ENCODE results near the gene CLNK. TPM values are rescaled to one million over a fixed set of nuclear protein-coding genes. Genes with fewer than 3 reads are reported as not detected.

The CLNK gene
- total RNA-seq, 4 donors from 2014 or later = 0.19 TPM; not detected in 3

DNA sequence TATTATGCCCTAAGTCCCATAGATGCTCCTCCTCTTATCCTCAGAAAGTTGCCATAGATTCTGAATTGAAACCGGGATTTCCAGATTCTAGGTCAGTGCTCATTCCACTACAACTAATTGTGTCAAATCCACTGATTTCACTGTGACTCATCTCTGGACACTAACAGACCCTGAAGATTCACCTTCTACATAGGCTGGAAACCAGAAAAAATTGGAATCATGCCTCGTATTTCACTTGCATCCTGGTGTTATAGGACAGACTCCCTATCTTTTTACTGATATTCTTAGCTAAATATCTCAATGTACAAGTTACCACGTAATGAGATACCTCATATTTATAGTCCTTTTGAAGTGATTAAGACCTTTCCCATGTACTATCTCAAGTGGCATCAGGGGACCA lies 36.7 kb downstream of the CLNK start:
- Histone ChIP-seq H3K27ac (no peak overlapping the region), H3K9me3 (no peaks in the 10 kb centered on the region), H3K27me3 (no peaks in the 10 kb centered on the region), H3K36me3 (no peaks in the 10 kb centered on the region), H3K4me1 (no peaks in the 10 kb centered on the region), H3K4me3 (no peak overlapping the region)
- WGBS, 2 donors = 77 to 83% methylated on average over 3 of the region's 3 CpGs
- intact Hi-C loops (cut with DNase I) = no loop called here
- DNase-seq = no peak
- TF ChIP-seq, protein P1, sequence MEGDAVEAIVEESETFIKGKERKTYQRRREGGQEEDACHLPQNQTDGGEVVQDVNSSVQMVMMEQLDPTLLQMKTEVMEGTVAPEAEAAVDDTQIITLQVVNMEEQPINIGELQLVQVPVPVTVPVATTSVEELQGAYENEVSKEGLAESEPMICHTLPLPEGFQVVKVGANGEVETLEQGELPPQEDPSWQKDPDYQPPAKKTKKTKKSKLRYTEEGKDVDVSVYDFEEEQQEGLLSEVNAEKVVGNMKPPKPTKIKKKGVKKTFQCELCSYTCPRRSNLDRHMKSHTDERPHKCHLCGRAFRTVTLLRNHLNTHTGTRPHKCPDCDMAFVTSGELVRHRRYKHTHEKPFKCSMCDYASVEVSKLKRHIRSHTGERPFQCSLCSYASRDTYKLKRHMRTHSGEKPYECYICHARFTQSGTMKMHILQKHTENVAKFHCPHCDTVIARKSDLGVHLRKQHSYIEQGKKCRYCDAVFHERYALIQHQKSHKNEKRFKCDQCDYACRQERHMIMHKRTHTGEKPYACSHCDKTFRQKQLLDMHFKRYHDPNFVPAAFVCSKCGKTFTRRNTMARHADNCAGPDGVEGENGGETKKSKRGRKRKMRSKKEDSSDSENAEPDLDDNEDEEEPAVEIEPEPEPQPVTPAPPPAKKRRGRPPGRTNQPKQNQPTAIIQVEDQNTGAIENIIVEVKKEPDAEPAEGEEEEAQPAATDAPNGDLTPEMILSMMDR (IDR thresholded peaks at IDR 0.05) = no peak
- TF ChIP-seq POLR2A (IDR thresholded peaks at IDR 0.05) = no peak

DNA sequence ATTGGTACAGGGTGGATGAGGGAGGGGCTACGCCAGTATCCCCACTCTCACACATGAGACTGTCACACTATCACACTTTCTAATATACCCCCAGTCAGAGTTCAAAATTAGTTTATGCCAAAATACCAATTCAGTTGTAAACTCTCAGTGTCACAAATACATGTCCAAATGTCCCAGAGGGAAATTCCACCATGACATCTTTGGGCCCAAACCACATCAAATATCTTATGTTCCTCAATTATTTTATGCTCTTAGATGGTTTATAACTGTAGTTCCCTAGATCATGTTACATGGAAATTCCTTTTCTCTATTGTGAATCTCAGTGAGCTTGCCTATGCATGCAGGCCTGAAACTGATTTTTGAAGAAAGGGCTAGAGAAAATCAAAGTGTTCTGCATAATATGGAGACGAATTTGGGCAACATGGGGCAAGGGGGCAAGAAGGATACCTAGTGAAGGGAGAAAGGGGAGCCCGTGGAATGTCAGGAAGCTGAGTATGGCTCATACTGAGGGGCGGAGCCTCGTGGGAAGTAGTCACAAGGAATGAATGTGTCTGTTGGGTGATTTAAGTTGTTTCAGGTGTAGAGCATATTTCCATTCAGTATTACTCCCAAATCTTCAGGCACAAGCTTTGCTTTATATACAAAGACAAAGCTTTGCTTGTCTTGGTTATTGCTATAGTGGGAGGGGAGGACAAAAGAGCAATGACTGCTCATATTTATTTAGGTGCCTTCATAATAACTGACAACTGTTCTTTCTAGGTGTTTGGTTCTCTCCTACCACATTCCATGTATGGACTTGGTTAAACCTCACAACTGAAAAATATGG lies 40.8 kb downstream of the CLNK start:
- WGBS, 2 donors = 45 to 49% methylated on average over 5 of the region's 5 CpGs
- DNase-seq = no peak
- Histone ChIP-seq H3K27me3 (no peaks in the 10 kb centered on the region), H3K4me3 (no peak overlapping the region), H3K4me1 (no peaks in the 10 kb centered on the region), H3K27ac (no peak overlapping the region), H3K9me3 (no peaks in the 10 kb centered on the region), H3K36me3 (no peaks in the 10 kb centered on the region)
- TF ChIP-seq POLR2A (IDR thresholded peaks at IDR 0.05) = no peak
- TF ChIP-seq, protein P1 (IDR thresholded peaks at IDR 0.05) = no peak
- intact Hi-C loops (cut with DNase I) = no loop called here

DNA sequence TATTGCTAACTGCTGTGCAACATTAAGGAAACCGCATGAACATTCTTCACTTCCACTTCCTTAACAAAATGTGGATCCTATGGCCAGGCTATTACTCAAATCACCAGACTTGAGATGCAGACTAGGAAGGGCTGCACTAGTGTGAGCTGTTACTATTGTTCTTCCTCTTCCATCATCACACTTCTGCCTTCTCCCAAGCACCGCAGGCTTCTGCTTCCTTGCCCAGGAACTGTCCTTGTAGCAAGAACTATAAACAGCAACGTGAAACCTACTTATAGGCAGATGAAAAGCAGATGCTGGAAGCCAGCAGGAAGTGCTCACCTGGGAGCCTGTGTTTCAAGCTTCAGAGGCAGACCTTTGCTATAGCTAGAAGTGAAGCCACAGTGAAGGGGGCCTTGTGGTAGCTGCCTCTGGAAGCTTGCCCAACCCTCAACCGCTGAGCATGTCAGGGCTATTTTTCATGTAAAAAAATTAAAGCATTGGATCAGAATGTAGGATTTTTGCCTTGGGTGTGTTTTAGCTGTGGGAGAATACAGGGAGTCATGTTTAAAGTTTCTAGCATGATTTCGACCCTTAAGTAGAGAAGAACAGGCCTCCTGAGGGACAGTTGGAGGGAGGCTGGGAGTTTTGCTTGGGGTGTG lies 43.9 kb downstream of the CLNK start:
- TF ChIP-seq, protein P1 (IDR thresholded peaks at IDR 0.05) = no peak
- no peak for TF ChIP-seq POLR2A (IDR thresholded peaks at IDR 0.05)
- no peak for DNase-seq
- H3K4me3 ChIP-seq = no peak overlapping the region
- no peak overlapping the region for H3K27ac ChIP-seq
- WGBS, 2 donors = 54 to 57% methylated on average over 5 of the region's 5 CpGs
- H3K9me3 ChIP-seq = no peaks in the 10 kb centered on the region
- no peaks in the 10 kb centered on the region for H3K36me3 ChIP-seq
- no peaks in the 10 kb centered on the region for H3K4me1 ChIP-seq
- intact Hi-C loops (cut with DNase I) = no loop called here
- no peaks in the 10 kb centered on the region for H3K27me3 ChIP-seq

DNA sequence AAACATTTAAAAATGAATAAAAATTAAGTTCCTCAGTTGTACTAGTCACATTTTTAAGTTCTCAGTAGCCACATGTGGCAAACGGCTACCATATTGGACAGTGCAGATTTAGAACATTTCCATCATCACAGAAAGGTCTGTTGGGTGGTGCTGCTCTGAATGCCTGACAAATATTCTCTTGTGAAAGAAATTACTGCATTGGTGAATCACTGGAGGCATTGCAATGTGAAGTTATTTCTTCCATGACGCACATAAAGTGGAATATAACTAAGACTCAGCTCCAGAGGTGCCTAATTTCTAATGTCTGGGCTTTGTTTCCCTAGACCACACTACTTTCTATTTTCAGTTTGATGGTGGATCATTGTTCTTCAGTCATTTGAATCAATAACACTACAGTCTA lies 44.9 kb downstream of the CLNK start:
- no peak for DNase-seq
- intact Hi-C loops (cut with DNase I) = no loop called here
- no peaks in the 10 kb centered on the region for H3K9me3 ChIP-seq
- no peak overlapping the region for H3K27ac ChIP-seq
- no peaks in the 10 kb centered on the region for H3K27me3 ChIP-seq
- WGBS, 2 donors = 81 to 85% methylated on average over 2 of the region's 2 CpGs
- no peaks in the 10 kb centered on the region for H3K4me1 ChIP-seq
- H3K4me3 ChIP-seq = no peak overlapping the region
- TF ChIP-seq, protein P1 (IDR thresholded peaks at IDR 0.05) = no peak
- no peak for TF ChIP-seq POLR2A (IDR thresholded peaks at IDR 0.05)
- no peaks in the 10 kb centered on the region for H3K36me3 ChIP-seq

DNA sequence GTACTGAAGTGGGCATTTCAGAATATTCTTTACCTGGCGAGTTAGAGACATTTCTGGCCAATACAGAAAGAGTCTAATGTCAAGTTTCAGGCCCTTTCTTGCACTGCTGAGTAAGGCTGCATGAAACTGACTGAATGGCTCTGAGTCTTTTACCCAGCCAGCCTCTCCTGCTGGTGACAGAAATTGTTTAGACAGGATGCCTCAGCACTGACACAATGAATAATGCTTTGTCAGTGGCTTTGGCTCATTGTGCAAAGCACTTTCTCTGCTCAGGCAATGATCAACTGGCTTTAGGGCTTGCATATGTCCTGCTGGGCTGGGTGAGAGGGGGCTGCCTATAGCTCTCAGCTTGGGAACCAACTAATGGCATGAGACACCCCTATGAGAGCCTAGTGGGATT lies 45.5 kb downstream of the CLNK start:
- WGBS, 2 donors = 50 to 73% methylated on average over 1 of the region's 1 CpG
- no peak overlapping the region for H3K27ac ChIP-seq
- H3K4me1 ChIP-seq = no peaks in the 10 kb centered on the region
- intact Hi-C loops (cut with DNase I) = no loop called here
- no peaks in the 10 kb centered on the region for H3K9me3 ChIP-seq
- H3K36me3 ChIP-seq = no peaks in the 10 kb centered on the region
- no peak for TF ChIP-seq POLR2A (IDR thresholded peaks at IDR 0.05)
- TF ChIP-seq, protein P1 (IDR thresholded peaks at IDR 0.05) = no peak
- no peaks in the 10 kb centered on the region for H3K27me3 ChIP-seq
- no peak overlapping the region for H3K4me3 ChIP-seq
- DNase-seq = no peak

Data from esophagus squamous epithelium (tissue), 5 donors.